PC-9 (cell line): ENCODE measurements around the gene TANGO6.

Experiments used
- CTCF ChIP-seq: fragments of 200-600 bp; sonication (generic); conservative IDR thresholded peaks from 2 replicates; pipeline ENCODE4 v1.6.1; 2017; ENCODE audit warnings: mixed run types, antibody characterized with exemption, mild to moderate bottlenecking, moderate library complexity
- EZH2 ChIP-seq: fragments of 200-600 bp; sonication (generic); IDR thresholded peaks from 2 replicates; pipeline ENCODE4 v1.8.0; 2017; ENCODE audit warnings: antibody characterized with exemption, low read depth

- TF ChIP-seq CTCF (no peak), EZH2 (no peak)
These were observed 147.7 kb downstream of the TANGO6 start for GRCh38 chr16:68991075-68991474.
